OCI-M2 (cell line): Measurements from ENCODE around the gene TRANK1.
"Not testable (repeated sequence)": the region's sequence is repeated elsewhere in the genome, so short reads cannot be mapped to it uniquely, and the experiment has no call there.

ENCODE experiments used
- DNase-seq: peaks from one replicate; lab custom pipeline; 2025; ENCODE audit not compliant: unreplicated experiment; lab: John Stamatoyannopoulos, UW

TRANK1 gene

GRCh38 chr3:36923523-36923943 lies 21.3 kb downstream of the TRANK1 start:
- no peak for DNase-seq

GRCh38 chr3:36920884-36921567 lies 23.8 kb downstream of the TRANK1 start:
- no peak for DNase-seq

GRCh38 chr3:36919439-36920160 lies 25.3 kb downstream of the TRANK1 start:
- no peak for DNase-seq

GRCh38 chr3:36918050-36918449 lies 26.8 kb downstream of the TRANK1 start:
- no peak for DNase-seq

- DNase-seq: no peak
Observed at GRCh38 chr3:36911990-36912804, 32.7 kb downstream of the TRANK1 start.

- DNase-seq: no peak
Observed at GRCh38 chr3:36909666-36910065, 35.2 kb downstream of the TRANK1 start.

GRCh38 chr3:36909181-36909580 lies 35.7 kb downstream of the TRANK1 start:
- DNase-seq: no peak

GRCh38 chr3:36908647-36909180 lies 36.1 kb downstream of the TRANK1 start:
- DNase-seq: no peak

- peak; percentile 59 for DNase-seq
Observed at GRCh38 chr3:36907911-36908646, 36.8 kb downstream of the TRANK1 start.

- DNase-seq: no peak
Observed at GRCh38 chr3:36906504-36907149, 38.2 kb downstream of the TRANK1 start.

- no peak for DNase-seq
Observed at GRCh38 chr3:36905545-36905944, 39.3 kb downstream of the TRANK1 start.

GRCh38 chr3:36904641-36905040 lies 40.2 kb downstream of the TRANK1 start:
- DNase-seq: no peak

GRCh38 chr3:36904065-36904464 lies 40.8 kb downstream of the TRANK1 start:
- not testable (repeated sequence) for DNase-seq

GRCh38 chr3:36903119-36903882 lies 41.6 kb downstream of the TRANK1 start:
- no peak for DNase-seq

GRCh38 chr3:36901588-36901987 lies 43.3 kb downstream of the TRANK1 start:
- no peak for DNase-seq

GRCh38 chr3:36900474-36901443 lies 44.1 kb downstream of the TRANK1 start:
- DNase-seq: no peak

- no peak for DNase-seq
Observed at GRCh38 chr3:36895496-36896409, 49.1 kb downstream of the TRANK1 start.
